H9 (cell line): Measurements from ENCODE around the gene PCF11. TPM values are rescaled to one million over a fixed set of nuclear protein-coding genes. Genes with fewer than 3 reads are reported as not detected.

Experiments used
- DNase-seq: peaks from one replicate; pipeline ENCODE4 v3.0.0-alpha.2; 2017
- H2AFZ ChIP-seq: one replicate; pipeline ENCODE4 v1.6.1; 2013; ENCODE audit warnings: mild to moderate bottlenecking, low read length, control low read depth, moderate library complexity
- H2AK5ac ChIP-seq: 2 replicates; pipeline ENCODE4 v1.6.1; 2013; ENCODE audit warnings: low read length, control low read depth, mixed read lengths; ENCODE audit not compliant: insufficient read length
- H2BK120ac ChIP-seq: one replicate; pipeline ENCODE4 v1.6.1; 2013; ENCODE audit warnings: low read depth, mild to moderate bottlenecking, low read length, control low read depth, inconsistent platforms; ENCODE audit not compliant: poor library complexity, severe bottlenecking
- H2BK12ac ChIP-seq: 2 replicates; pipeline ENCODE4 v1.6.1; 2013; ENCODE audit warnings: low read length, control low read depth, mixed read lengths, low read depth; ENCODE audit not compliant: insufficient read length
- H2BK15ac ChIP-seq: 2 replicates; pipeline ENCODE4 v1.6.1; 2013; ENCODE audit warnings: low read depth, low read length, control low read depth
- H2BK20ac ChIP-seq: one replicate; pipeline ENCODE4 v1.6.1; 2013; ENCODE audit warnings: low read depth, mild to moderate bottlenecking, low read length, control low read depth, inconsistent platforms; ENCODE audit not compliant: poor library complexity, severe bottlenecking
- H2BK5ac ChIP-seq: 2 replicates; pipeline ENCODE4 v1.6.1; 2013; ENCODE audit warnings: low read length, control low read depth, mixed read lengths; ENCODE audit not compliant: insufficient read length
- H3K14ac ChIP-seq: 2 replicates; pipeline ENCODE4 v1.6.1; 2013; ENCODE audit warnings: low read length, control low read depth; ENCODE audit not compliant: insufficient read depth
- H3K18ac ChIP-seq: 2 replicates; pipeline ENCODE4 v1.6.1; 2013; ENCODE audit warnings: low read depth, mild to moderate bottlenecking, mixed read lengths, low read length, control low read depth; ENCODE audit not compliant: insufficient read length
- H3K23ac ChIP-seq: 2 replicates; pipeline ENCODE4 v1.6.1; 2013; ENCODE audit warnings: low read length, control low read depth, mixed read lengths, low read depth; ENCODE audit not compliant: insufficient read length
- H3K23me2 ChIP-seq: 2 replicates; pipeline ENCODE4 v1.6.1; 2013; ENCODE audit warnings: low read depth, mild to moderate bottlenecking, mixed read lengths, low read length, control low read depth; ENCODE audit not compliant: insufficient read length, poor library complexity, severe bottlenecking
- H3K27ac ChIP-seq: 2 replicates; pipeline ENCODE4 v1.5.1; 2013; ENCODE audit warnings: low read length, control low read depth, mixed read lengths, low read depth; ENCODE audit not compliant: insufficient read length
- H3K27me3 ChIP-seq: 2 replicates; pipeline ENCODE4 v1.6.1; 2013; ENCODE audit warnings: low read length, control low read depth, inconsistent platforms; ENCODE audit not compliant: insufficient read depth
- H3K4ac ChIP-seq: 2 replicates; pipeline ENCODE4 v1.6.1; 2013; ENCODE audit warnings: low read depth, mild to moderate bottlenecking, control low read depth, inconsistent platforms, low read length, moderate library complexity
- H3K4me1 ChIP-seq: 2 replicates; pipeline ENCODE4 v1.6.1; 2013; ENCODE audit warnings: low read length, control low read depth, inconsistent platforms; ENCODE audit not compliant: insufficient read depth
- H3K4me2 ChIP-seq: 2 replicates; pipeline ENCODE4 v1.6.1; 2013; ENCODE audit warnings: low read length, control low read depth, mixed read lengths; ENCODE audit not compliant: insufficient read length, insufficient read depth
- H3K56ac ChIP-seq: 2 replicates; pipeline ENCODE4 v1.6.1; 2013; ENCODE audit warnings: low read depth, mild to moderate bottlenecking, mixed read lengths, low read length, control low read depth; ENCODE audit not compliant: insufficient read length
- H3K79me1 ChIP-seq: 2 replicates; pipeline ENCODE4 v1.6.1; 2013; ENCODE audit warnings: low read depth, mild to moderate bottlenecking, moderate library complexity, low read length, control low read depth, inconsistent platforms; ENCODE audit not compliant: insufficient read depth, poor library complexity, severe bottlenecking
- H3K79me2 ChIP-seq: 2 replicates; pipeline ENCODE4 v1.6.1; 2013; ENCODE audit warnings: low read length, control low read depth, inconsistent platforms; ENCODE audit not compliant: insufficient read depth
- H3K9ac ChIP-seq: 2 replicates; pipeline ENCODE4 v1.6.1; 2013; ENCODE audit warnings: low read length, control low read depth, mixed read lengths; ENCODE audit not compliant: insufficient read length; ENCODE audit errors: extremely low read depth
- H3K9me3 ChIP-seq: one replicate; pipeline ENCODE4 v1.6.1; 2013; ENCODE audit warnings: low read depth, low read length, inconsistent platforms; ENCODE audit not compliant: control insufficient read depth
- H3T11ph ChIP-seq: one replicate; pipeline ENCODE4 v1.6.1; 2013; ENCODE audit warnings: mild to moderate bottlenecking, low read length, control low read depth, inconsistent platforms
- H4K20me1 ChIP-seq: one replicate; pipeline ENCODE4 v1.6.1; 2013; ENCODE audit not compliant: control insufficient read depth, insufficient read length, insufficient read depth
- H4K5ac ChIP-seq: 2 replicates; pipeline ENCODE4 v1.6.1; 2013; ENCODE audit warnings: low read depth, mild to moderate bottlenecking, mixed read lengths, low read length, control low read depth; ENCODE audit not compliant: insufficient read length
- H4K8ac ChIP-seq: replicated peaks from 2 replicates; pipeline ENCODE4 v1.6.1; 2013; ENCODE audit warnings: low read length, control low read depth, mixed read lengths, low read depth; ENCODE audit not compliant: insufficient read length
- H4K91ac ChIP-seq: 2 replicates; pipeline ENCODE4 v1.6.1; 2013; ENCODE audit warnings: low read depth, mild to moderate bottlenecking, moderate library complexity, mixed read lengths, low read length, control low read depth; ENCODE audit not compliant: insufficient read length
- H3K27ac Mint-ChIP-seq, 3 experiments: 2 replicates in 2 of 3; 3 replicates in 1 of 3; pipeline ENCODE4 v1.8.0; 2020 to 2021; ENCODE audit warnings: mixed read lengths in 3 of 3, mild to moderate bottlenecking in 1 of 3, moderate library complexity in 1 of 3
- H3K27me3 Mint-ChIP-seq: 2 replicates; pipeline ENCODE4 v1.8.0; 2021; ENCODE audit warnings: low read depth, mild to moderate bottlenecking, moderate library complexity, mixed read lengths
- H3K36me3 Mint-ChIP-seq, 3 experiments: 2 replicates in 2 of 3; 3 replicates in 1 of 3; pipeline ENCODE4 v1.8.0; 2020 to 2021; ENCODE audit warnings: low read depth in 3 of 3, mixed read lengths in 3 of 3; ENCODE audit not compliant: insufficient read depth in 1 of 3
- H3K4me1 Mint-ChIP-seq, 2 experiments: 2 replicates each; pipeline ENCODE4 v1.8.0; 2020; ENCODE audit warnings: mixed read lengths in 2 of 2
- H3K4me3 Mint-ChIP-seq, 2 experiments: 2 replicates in 1 of 2; 3 replicates in 1 of 2; pipeline ENCODE4 v1.8.0; 2020 to 2021; ENCODE audit warnings: mild to moderate bottlenecking in 2 of 2, mixed read lengths in 2 of 2, moderate library complexity in 1 of 2
- H3K9me3 Mint-ChIP-seq, 2 experiments: 2 replicates in 1 of 2; 3 replicates in 1 of 2; pipeline ENCODE4 v1.8.0; 2020; ENCODE audit warnings: mild to moderate bottlenecking in 2 of 2, mixed read lengths in 2 of 2, moderate library complexity in 1 of 2
- CTCF ChIP-seq: fragments of 200-600 bp; sonication (generic); conservative IDR thresholded peaks from 3 replicates; pipeline ENCODE4 v1.8.0; 2021; ENCODE audit warnings: antibody characterized with exemption, mild to moderate bottlenecking
- WGBS: extraction: QIAGEN DNeasy Blood & Tissue Kit; methylation state at CpG from one replicate; pipeline ENCODE4 v1.1.7; 2013; ENCODE audit warnings: missing lambda C conversion rate, low lambda C conversion rate, mixed read lengths; ENCODE audit not compliant: insufficient read length; ENCODE audit errors: extremely low coverage; 5-methylcytosine and 5-hydroxymethylcytosine counted together
- total RNA-seq: library from RNA; stranded (reverse); gene quantifications from 2 replicates; pipeline ENCODE4 v1.2.1, GENCODE V29; 2021

PCF11 gene
- total RNA-seq, 1 experiment from 2014 or later, result 50.9 TPM

- no peak overlapping the region for H3K4me3 Mint-ChIP-seq
- no peak overlapping the region for H4K8ac ChIP-seq
- H3K23ac ChIP-seq, result no peak overlapping the region
- H3K27me3 ChIP-seq, result no peaks in the 10 kb centered on the region; the same call in 1 of the 2 replicates
- H3K56ac ChIP-seq, result no peak overlapping the region
- no CpG with 5 or more reads among the region's 4 CpGs for WGBS
- no peak overlapping the region for H3K18ac ChIP-seq
- no peaks in the 10 kb centered on the region for H3K27me3 Mint-ChIP-seq
- H2BK20ac ChIP-seq, result no peak overlapping the region
- H3K79me1 ChIP-seq, result no peaks in the 10 kb centered on the region
- H3K27ac ChIP-seq, result no peak overlapping the region
- peaks cover 10 to 64% (median 53%) of the 10 kb centered on the region in 3 experiments; a peak in 6 of 7 replicates for H3K36me3 Mint-ChIP-seq
- H3K9ac ChIP-seq, result no peak overlapping the region
- H3K4me1 ChIP-seq, result no peaks in the 10 kb centered on the region
- no peak overlapping the region for H2BK120ac ChIP-seq
- no peak overlapping the region for H4K91ac ChIP-seq
- H4K5ac ChIP-seq, result no peak overlapping the region
- H3K4me2 ChIP-seq, result no peak overlapping the region
- no peak overlapping the region for H2AK5ac ChIP-seq
- no peak overlapping the region for H2BK12ac ChIP-seq
- no peaks in the 10 kb centered on the region; the same call in 1 of the 2 replicates for H3K79me2 ChIP-seq
- no peaks in the 10 kb centered on the region for H3K23me2 ChIP-seq
- H3T11ph ChIP-seq, result no peak overlapping the region
- no peak overlapping the region for H2BK15ac ChIP-seq
- DNase-seq, result no peak
- no peak for TF ChIP-seq CTCF
- H3K27ac Mint-ChIP-seq, result peak overlapping the region in 1 of 3 experiments; percentile 26; a peak in 2 of 7 replicates
- peaks cover 3% of the 10 kb centered on the region in 2 experiments for H3K4me1 Mint-ChIP-seq
- no peaks in the 10 kb centered on the region for H3K9me3 ChIP-seq
- H3K14ac ChIP-seq, result no peak overlapping the region
- H3K9me3 Mint-ChIP-seq, result no peaks in the 10 kb centered on the region
- no peak overlapping the region for H3K4ac ChIP-seq
- no peak overlapping the region for H2BK5ac ChIP-seq
- no peak overlapping the region for H2AFZ ChIP-seq
- H4K20me1 ChIP-seq, result no peaks in the 10 kb centered on the region
Measured at GRCh38 chr11:83187465-83187864, 30.5 kb downstream of the PCF11 start.
